HepG2 (cell line): ENCODE data around the gene UQCRC2. TPM values are rescaled to one million over a fixed set of nuclear protein-coding genes. Genes with fewer than 3 reads are reported as not detected.
A peak's percentile ranks its signal among the peaks of the same experiment; 100 is the strongest.

ENCODE experiments used
- ELF4 ChIP-seq: sonication (generic); formaldehyde crosslinking; IDR thresholded peaks from 2 replicates; pipeline ENCODE4 v1.5.0; 2020; ENCODE audit warnings: missing genetic modification reagents, mild to moderate bottlenecking, moderate library complexity, borderline replicate concordance
- FOSL1 ChIP-seq: sonication (generic); formaldehyde crosslinking; IDR thresholded peaks from 2 replicates; pipeline ENCODE4 v1.9.0; 2021; ENCODE audit warnings: missing genetic modification reagents, borderline replicate concordance
- HNRNPUL1 ChIP-seq: fragments of 200-400 bp; formaldehyde crosslinking; IDR thresholded peaks from 2 replicates; pipeline ENCODE4 v1.6.1; 2017; ENCODE audit warnings: low read depth, mild to moderate bottlenecking, low read length, moderate library complexity
- JUN ChIP-seq: sonication (generic); formaldehyde crosslinking; IDR thresholded peaks from 2 replicates; pipeline ENCODE4 v1.4.0; 2020; ENCODE audit warnings: mild to moderate bottlenecking, missing genetic modification reagents
- MTF2 ChIP-seq: sonication (generic); formaldehyde crosslinking; IDR thresholded peaks from 2 replicates; pipeline ENCODE4 v1.5.0; 2020; ENCODE audit warnings: missing genetic modification reagents, borderline replicate concordance
- PATZ1 ChIP-seq: sonication (generic); formaldehyde crosslinking; IDR thresholded peaks from 2 replicates; pipeline ENCODE4 v1.4.0; 2020; ENCODE audit warnings: missing genetic modification reagents
- SP4 ChIP-seq: sonication (generic); formaldehyde crosslinking; IDR thresholded peaks from 2 replicates; pipeline ENCODE4 v1.8.1; 2023; ENCODE audit warnings: mild to moderate bottlenecking, missing genetic modification reagents
- U2AF1 ChIP-seq: fragments of 200-400 bp; formaldehyde crosslinking; optimal IDR thresholded peaks from 2 replicates; pipeline ENCODE3; 2017; ENCODE audit warnings: mild to moderate bottlenecking, low read depth, low read length
- ZNF20 ChIP-seq: sonication (generic); formaldehyde crosslinking; IDR thresholded peaks from 2 replicates; pipeline ENCODE4 v1.4.0; 2020; ENCODE audit warnings: mild to moderate bottlenecking, moderate library complexity, missing genetic modification reagents
- ZNF282 ChIP-seq: fragments of 450-650 bp; IDR thresholded peaks from 2 replicates; pipeline ENCODE4 v1.6.1; 2018; ENCODE audit not compliant: partially characterized antibody
- ZNF503 ChIP-seq: sonication (generic); formaldehyde crosslinking; IDR thresholded peaks from 2 replicates; pipeline ENCODE4 v1.4.0; 2020; ENCODE audit warnings: missing genetic modification reagents
- ZNF770 ChIP-seq: sonication (generic); formaldehyde crosslinking; IDR thresholded peaks from 2 replicates; pipeline ENCODE4 v1.5.0; 2020; ENCODE audit warnings: mild to moderate bottlenecking, missing genetic modification reagents
- polyA plus RNA-seq, 8 experiments: library from polyadenylated mRNA; depleted of rRNA in 3 of 8; stranded (reverse) in 7 of 8; unstranded in 1 of 8; fragments of >200 nt; fragmentation: Illumina TruSeq in 4 of 8; extraction: Trizol in 4 of 8; gene quantifications; 2 replicates each; pipeline versions ENCODE4 v1.2.1 to v1.2.3, GENCODE V29; 2011 to 2016; ENCODE audit warnings: low read depth in 4 of 8, missing spikeins in 1 of 8, mixed read lengths in 1 of 8; ENCODE audit not compliant: insufficient read depth in 1 of 8
- total RNA-seq, 5 experiments: library from RNA; depleted of rRNA; stranded (reverse); fragments of >200 nt; fragmentation: Illumina TruSeq; extraction: Trizol; gene quantifications; 2 replicates each; pipeline ENCODE4 v1.2.3, GENCODE V29; 2016; ENCODE audit warnings: low read depth in 1 of 5
- TF ChIP-seq, protein P1 (sequence below): IDR thresholded peaks from 2 replicates; pipeline ENCODE4 v1.6.1; 2018; ENCODE audit warnings: missing genetic modification reagents
- TF ChIP-seq, protein P2 (sequence below): IDR thresholded peaks from 2 replicates; pipeline ENCODE4 v1.6.1; 2016; ENCODE audit warnings: mild to moderate bottlenecking
- TF ChIP-seq, protein P3 (sequence below): sonication (generic); formaldehyde crosslinking; IDR thresholded peaks from 2 replicates; pipeline ENCODE4 v1.4.0; 2020; ENCODE audit warnings: mild to moderate bottlenecking, low read depth, missing genetic modification reagents

Gene UQCRC2
- total and polyA plus RNA-seq, 2 of the 13 experiments (the other 11 are each of a cell fraction or from before 2014, with no cell fraction given) = 442 to 536 TPM

GRCh38 chr16:22007509-22008214 lies 54.5 kb downstream of the UQCRC2 start, which contains the start of gene MOSMO (continued):
- TF ChIP-seq ZNF503 (CRISPR knock-in tag) (no peak), FOSL1 (CRISPR knock-in tag) (no peak), HNRNPUL1 (no peak), SP4 (CRISPR knock-in tag) (peak; percentile 15; the same call in 1 of the 2 replicates), PATZ1 (CRISPR knock-in tag) (no peak; the same call in 1 of the 2 replicates), ZNF770 (CRISPR knock-in tag) (peak; percentile 28; the same call in 1 of the 2 replicates), JUN (no peak), MTF2 (CRISPR knock-in tag) (peak; percentile 45; the same call in 1 of the 2 replicates), U2AF1 (no peak), ELF4 (CRISPR knock-in tag) (no peak), ZNF20 (CRISPR knock-in tag) (no peak), ZNF282 (no peak)
- TF ChIP-seq, protein P1, sequence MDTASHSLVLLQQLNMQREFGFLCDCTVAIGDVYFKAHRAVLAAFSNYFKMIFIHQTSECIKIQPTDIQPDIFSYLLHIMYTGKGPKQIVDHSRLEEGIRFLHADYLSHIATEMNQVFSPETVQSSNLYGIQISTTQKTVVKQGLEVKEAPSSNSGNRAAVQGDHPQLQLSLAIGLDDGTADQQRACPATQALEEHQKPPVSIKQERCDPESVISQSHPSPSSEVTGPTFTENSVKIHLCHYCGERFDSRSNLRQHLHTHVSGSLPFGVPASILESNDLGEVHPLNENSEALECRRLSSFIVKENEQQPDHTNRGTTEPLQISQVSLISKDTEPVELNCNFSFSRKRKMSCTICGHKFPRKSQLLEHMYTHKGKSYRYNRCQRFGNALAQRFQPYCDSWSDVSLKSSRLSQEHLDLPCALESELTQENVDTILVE (CRISPR knock-in tag) = peak; percentile 88
- TF ChIP-seq, protein P2, sequence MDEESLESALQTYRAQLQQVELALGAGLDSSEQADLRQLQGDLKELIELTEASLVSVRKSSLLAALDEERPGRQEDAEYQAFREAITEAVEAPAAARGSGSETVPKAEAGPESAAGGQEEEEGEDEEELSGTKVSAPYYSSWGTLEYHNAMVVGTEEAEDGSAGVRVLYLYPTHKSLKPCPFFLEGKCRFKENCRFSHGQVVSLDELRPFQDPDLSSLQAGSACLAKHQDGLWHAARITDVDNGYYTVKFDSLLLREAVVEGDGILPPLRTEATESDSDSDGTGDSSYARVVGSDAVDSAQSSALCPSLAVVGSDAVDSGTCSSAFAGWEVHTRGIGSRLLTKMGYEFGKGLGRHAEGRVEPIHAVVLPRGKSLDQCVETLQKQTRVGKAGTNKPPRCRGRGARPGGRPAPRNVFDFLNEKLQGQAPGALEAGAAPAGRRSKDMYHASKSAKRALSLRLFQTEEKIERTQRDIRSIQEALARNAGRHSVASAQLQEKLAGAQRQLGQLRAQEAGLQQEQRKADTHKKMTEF (CRISPR knock-in tag) = peak; percentile 62
- TF ChIP-seq, protein P3, sequence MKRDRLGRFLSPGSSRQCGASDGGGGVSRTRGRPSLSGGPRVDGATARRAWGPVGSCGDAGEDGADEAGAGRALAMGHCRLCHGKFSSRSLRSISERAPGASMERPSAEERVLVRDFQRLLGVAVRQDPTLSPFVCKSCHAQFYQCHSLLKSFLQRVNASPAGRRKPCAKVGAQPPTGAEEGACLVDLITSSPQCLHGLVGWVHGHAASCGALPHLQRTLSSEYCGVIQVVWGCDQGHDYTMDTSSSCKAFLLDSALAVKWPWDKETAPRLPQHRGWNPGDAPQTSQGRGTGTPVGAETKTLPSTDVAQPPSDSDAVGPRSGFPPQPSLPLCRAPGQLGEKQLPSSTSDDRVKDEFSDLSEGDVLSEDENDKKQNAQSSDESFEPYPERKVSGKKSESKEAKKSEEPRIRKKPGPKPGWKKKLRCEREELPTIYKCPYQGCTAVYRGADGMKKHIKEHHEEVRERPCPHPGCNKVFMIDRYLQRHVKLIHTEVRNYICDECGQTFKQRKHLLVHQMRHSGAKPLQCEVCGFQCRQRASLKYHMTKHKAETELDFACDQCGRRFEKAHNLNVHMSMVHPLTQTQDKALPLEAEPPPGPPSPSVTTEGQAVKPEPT (CRISPR knock-in tag) = peak; percentile 88
